Measurements from ENCODE around the gene EIF2S1.

GRCh38 chr14:67335781-67336180 lies 24.3 kb upstream of the EIF2S1 start:
- peak in 1 of 4 experiments; percentile 11 for TF ChIP-seq CTCF (IDR thresholded peaks at IDR 0.05)
- TF ChIP-seq POLR2AphosphoS5 (IDR thresholded peaks at IDR 0.05), result no peak
